T follicular helper cell (primary cell): ENCODE measurements around the gene REC8.

Source experiments
- DNase-seq: peaks from one replicate; pipeline ENCODE4 v3.0.0-alpha.2; 2020; ENCODE audit warnings: low read depth
- total RNA-seq, 2 experiments: gene quantifications; one replicate each; lab custom pipeline; 2026; lab: John Stamatoyannopoulos, UW

The REC8 gene, protein sequence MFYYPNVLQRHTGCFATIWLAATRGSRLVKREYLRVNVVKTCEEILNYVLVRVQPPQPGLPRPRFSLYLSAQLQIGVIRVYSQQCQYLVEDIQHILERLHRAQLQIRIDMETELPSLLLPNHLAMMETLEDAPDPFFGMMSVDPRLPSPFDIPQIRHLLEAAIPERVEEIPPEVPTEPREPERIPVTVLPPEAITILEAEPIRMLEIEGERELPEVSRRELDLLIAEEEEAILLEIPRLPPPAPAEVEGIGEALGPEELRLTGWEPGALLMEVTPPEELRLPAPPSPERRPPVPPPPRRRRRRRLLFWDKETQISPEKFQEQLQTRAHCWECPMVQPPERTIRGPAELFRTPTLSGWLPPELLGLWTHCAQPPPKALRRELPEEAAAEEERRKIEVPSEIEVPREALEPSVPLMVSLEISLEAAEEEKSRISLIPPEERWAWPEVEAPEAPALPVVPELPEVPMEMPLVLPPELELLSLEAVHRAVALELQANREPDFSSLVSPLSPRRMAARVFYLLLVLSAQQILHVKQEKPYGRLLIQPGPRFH
- 10.2 to 18.7 reads per million in 2 experiments for total RNA-seq

- DNase-seq: peak; percentile 64
Measured at GRCh38 chr14:24171422-24172260, at the start of gene REC8. Gene REC8, plus strand, starts transcription at chr14:24172080. Its CDS starts 473 bp downstream, at chr14:24172553.

DNA sequence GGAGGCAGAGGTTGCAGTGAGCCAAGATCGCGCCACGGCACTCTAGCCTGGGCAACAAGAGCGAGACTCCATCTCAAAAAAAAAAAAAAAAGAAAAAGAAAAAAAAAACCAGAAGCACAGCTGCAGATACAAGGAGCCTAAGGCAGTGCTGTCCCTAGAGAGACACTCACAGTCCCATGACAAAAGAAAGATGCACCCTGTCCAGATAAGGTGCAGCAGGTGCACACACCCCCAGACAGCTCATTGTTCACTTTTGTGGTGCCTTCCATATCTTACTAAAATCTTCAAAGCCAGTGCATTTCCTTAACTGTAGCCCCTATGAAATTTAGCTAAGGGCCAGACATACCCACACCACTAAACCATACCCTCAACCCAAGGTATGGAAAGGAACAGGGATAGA is 49.5 kb upstream of the REC8 start:
- no peak for DNase-seq

DNA sequence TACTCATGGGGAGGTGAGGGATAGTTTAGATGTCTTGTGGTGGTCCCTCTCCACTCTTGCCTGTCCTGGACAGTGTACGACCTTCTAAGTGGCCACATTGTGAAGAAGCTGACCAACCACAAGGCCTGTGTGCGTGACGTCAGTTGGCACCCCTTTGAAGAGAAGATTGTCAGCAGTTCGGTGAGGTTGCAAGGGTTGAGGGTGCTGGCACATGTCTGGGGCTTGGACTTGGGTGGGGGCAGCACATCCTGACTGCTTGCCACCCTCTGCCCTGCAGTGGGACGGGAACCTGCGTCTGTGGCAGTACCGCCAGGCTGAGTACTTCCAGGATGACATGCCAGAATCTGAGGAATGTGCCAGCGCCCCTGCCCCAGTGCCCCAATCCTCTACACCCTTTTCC is 49.0 kb upstream of the REC8 start:
- DNase-seq: no peak

DNA sequence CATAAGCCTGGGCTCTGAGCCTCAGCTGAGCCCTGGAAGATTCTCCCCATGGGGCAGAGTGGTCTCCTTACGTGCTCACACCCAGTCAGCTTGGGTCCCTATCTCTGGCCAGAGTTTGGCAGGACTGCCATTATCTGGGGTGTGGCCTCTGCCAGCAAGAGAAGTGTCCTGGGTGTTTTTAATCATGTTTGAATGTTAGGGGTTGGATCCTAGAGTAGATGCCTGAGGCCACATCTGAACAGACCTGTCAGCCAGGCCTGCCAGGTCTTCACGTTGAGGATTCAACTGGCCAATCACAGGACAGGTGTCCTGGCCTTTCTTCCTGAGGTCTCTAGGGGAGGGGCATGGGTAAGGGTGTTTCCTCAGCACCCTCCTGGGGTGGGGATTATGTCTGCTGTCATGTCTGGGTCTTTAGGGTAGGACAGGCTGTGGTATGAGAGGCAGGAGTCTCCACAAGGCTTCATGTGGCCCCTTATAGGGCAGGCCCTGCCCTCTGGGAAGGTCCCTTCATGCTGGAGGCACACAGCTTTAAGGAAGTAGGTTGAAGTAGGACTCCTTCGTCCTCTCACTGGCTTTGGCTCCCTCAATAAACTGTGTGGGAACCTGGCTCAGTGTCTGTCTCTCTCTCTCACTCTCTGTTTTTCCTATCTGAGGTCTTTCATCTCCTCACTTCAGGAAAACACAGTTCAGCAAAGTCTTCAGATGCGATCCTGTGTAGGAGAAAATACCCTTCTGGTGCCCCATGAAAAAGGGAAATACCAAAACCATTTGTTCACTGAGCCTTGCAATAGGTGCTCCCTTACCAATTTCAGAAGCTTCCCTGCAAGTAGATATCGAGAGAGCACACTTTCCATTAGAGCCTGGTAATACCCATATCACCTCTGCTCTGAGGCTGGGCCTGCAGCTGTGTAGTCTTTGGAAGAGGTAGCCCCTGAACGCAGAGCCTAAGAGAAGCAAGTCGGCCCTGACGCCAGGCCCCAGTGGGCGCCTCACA is 48.2 kb upstream of the REC8 start:
- no peak for DNase-seq

GRCh38 chr14:24126939-24127338 is 44.9 kb upstream of the REC8 start:
- no peak for DNase-seq

DNA sequence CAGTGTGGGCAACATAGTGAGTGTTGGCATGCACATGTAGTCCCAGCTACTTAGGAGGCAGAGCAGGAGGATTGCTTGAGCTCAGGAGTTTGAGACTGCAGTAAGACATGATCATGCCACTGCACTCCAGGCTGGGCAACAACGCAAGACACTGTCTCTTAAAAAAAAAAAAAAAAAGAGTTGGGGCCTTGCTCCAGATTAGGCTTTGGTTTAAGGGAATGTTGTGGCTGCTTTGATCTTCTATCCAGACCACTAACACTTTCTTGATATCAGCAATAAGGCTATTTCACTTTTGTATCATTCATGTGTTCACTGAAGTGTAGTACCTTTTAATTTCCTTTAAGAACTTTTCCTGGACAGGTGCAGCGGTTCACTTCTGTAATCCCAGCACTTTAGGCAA is 44.2 kb upstream of the REC8 start:
- no peak for DNase-seq

DNA sequence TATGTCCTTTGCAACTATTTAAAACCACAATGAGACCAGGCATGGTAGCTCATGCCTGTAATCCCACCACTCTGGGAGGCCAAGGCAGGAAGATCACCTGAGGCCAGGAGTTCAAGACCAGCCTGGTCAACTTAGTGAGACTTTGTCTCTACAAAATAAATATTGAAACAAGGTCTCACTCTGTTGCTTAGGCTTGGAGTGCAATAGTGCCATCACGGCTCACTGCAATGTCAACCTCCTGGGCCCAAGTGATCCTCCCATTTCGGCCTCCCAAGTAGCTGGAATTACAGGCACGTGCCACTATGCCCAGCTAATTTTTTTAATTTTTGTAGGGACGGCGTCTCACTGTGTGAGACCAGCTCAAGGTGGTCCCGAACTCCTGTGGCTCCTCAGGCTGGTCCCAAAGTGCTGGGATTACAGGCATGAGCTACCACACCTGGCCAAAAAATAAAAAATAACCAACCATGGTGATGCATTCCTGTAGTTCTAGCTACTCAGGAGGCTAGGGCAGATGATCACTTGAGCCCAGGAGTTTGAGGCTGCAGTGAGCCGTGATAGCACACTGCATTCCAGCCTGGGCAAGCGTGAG is 42.4 kb upstream of the REC8 start:
- no peak for DNase-seq

- no peak for DNase-seq
Measured at GRCh38 chr14:24130380-24130716, 41.5 kb upstream of the REC8 start, which contains the start of gene FITM1. Gene FITM1, plus strand, starts transcription at chr14:24130659. Its CDS starts 905 bp downstream, at chr14:24131564.

- no peak for DNase-seq
Measured at GRCh38 chr14:24130717-24131548, 40.9 kb upstream of the REC8 start.

DNA sequence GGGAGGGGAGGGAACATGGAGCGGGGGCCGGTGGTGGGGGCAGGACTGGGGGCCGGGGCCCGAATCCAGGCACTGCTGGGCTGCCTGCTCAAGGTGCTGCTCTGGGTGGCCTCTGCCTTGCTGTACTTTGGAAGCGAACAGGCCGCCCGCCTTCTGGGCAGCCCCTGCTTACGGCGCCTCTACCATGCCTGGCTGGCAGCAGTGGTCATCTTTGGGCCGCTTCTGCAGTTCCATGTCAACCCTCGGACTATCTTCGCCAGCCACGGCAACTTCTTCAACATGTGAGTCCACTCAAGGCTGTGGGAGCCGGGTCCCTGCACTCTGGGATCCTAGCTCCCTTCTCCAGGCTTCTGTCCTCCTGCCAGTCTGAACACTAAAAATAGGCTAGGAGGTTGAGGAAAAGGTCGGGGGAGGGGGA is 40.3 kb upstream of the REC8 start:
- DNase-seq: no peak

- DNase-seq: peak; percentile 16
Measured at GRCh38 chr14:24132061-24132685, 39.7 kb upstream of the REC8 start.

DNA sequence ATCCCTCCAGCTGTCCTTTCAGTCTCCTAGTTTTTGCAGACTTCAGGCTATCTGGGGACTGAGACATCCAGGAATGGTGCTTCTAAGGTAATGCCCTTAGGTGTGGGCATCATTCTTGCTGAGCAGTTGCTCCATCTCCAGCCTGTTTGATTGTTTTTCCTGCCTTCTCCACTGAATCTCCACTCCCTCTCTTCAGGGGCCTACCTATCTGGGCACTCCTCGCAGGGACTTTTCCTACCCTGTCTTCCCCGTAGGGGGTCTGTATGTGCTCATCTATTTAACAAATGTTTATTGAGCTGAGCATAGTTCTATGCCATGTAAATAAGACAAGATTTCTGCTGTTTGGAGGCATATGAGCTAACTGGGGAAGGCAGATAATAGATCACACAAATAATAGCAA is 38.9 kb upstream of the REC8 start:
- DNase-seq: no peak

DNA sequence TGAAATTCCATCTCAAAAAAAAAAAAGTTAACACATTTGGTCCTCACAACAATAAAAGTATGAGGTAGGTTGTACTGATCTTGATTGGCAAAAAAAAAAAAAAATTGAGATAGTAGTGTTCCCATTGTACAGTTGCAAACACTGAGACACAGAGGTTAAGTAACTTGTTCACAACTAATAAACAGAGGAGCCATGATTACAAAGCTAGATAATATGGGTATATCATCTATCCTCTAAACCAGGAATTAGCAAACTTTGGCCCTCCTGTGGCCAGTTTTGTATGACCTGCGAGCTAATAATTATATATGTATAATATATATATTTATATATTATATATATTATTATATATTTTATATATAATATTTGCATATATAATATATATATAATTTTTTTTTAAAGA is 38.1 kb upstream of the REC8 start:
- no peak for DNase-seq

DNA sequence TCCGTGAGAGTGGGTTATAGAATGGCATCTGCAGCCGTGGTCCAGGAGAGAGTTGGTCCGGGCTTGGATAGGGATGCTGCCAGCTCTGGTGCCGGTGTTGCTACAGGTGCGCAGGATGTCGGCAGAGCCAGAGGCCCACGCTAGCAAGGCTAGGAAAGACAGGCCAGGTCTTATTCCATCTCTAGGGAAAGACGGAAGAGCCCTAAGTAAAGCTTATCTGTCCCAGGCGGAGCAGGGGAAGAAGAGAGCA is 36.4 kb upstream of the REC8 start:
- no peak for DNase-seq

- peak; percentile 92 for DNase-seq
Measured at GRCh38 chr14:24135834-24136683, 35.8 kb upstream of the REC8 start, which contains the start of gene PSME1. Gene PSME1, plus strand, starts transcription at chr14:24136194. Its CDS starts 69 bp downstream, at chr14:24136263.

DNA sequence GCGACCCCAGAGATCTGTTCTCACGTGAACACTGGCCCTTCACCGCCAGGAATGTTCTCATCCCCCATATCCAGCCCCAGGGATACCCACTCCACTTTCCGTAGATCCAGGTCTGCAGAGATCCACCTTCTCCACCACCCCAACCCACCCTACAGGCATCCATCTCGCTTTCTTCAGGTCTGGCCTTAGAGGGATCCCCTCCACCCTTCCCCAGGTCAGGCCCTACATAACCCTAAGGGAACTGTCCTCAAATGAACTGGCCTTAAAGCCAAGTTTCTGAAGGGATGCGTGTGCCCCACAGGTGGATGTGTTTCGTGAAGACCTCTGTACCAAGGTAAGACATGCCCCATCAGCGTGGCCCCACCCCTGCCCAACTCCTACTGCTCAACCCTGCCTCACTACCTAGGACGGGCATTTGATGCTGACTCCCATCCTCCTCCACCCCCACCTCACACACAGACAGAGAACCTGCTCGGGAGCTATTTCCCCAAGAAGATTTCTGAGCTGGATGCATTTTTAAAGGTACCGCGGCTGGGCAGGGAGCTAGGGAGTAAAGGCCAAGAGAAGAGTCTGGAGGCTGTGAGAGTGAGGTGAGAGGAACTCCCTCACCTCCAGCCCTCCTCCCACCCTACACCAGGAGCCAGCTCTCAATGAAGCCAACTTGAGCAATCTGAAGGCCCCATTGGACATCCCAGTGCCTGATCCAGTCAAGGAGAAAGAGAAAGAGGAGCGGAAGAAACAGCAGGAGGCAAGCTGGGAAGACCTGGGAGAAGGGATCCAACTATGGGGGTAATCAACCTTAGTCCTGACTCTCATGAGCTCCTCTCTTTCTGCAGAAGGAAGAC is 35.0 kb upstream of the REC8 start:
- DNase-seq: no peak

DNA sequence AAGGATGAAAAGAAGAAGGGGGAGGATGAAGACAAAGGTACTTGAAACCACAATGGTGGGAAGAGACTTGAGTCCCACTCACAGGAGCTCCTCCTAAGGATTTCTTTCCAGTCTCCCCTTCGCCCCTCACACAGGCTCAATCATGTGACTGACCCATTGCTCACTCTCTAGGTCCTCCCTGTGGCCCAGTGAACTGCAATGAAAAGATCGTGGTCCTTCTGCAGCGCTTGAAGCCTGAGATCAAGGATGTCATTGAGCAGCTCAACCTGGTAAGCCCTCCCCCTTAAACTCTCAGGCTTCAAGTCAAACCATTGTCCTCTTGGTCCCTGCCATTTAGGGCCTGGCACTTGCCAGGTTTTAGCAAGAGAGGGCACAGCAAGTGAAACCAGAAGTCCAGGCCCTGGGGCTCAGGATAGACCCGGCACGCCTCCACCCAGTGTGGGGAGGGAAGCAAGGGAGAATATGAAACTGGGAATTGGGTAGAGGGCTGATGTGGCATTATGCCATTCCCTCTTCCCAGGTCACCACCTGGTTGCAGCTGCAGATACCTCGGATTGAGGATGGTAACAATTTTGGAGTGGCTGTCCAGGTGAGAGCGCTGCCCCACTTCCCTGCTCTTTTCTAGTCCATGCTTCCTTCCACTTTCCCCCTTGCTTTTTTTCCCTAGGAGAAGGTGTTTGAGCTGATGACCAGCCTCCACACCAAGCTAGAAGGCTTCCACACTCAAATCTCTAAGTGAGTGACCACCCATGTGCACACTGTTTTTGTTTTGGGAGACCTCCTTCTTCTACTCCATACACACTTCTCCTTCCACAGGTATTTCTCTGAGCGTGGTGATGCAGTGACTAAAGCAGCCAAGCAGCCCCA is 34.1 kb upstream of the REC8 start:
- DNase-seq: no peak
